A549 (cell line): Measurements from ENCODE around the gene RGS17. TPM values are rescaled to one million over a fixed set of nuclear protein-coding genes. Genes with fewer than 3 reads are reported as not detected.
A peak's percentile ranks its signal among the peaks of the same experiment; 100 is the strongest.

Source experiments
- ATAC-seq, 2 experiments: fragments of 200-7000 bp in 1 of 2; fragments of >200 bp in 1 of 2; cut with Nextera tagmentation in 1 of 2; cut with Tn5 transposase in 1 of 2; 3 replicates each; pipeline versions ENCODE4 v1.8.0 to v1.9.1; 2018 to 2020; ENCODE audit warnings: mild to moderate bottlenecking in 1 of 2, moderate library complexity in 1 of 2
- CTCF ChIA-PET: fragments of 300-600 bp; sonication (Branson Sonifier 250); formaldehyde crosslinking; extraction: SDS; loops from one replicate; lab custom pipeline; 2021; ENCODE audit warnings: antibody characterized with exemption, inconsistent platforms; lab: Yijun Ruan, JAX
- POLR2A ChIA-PET: fragments of 350-600 bp; formaldehyde crosslinking; extraction: SDS; loops from one replicate; lab custom pipeline; 2021; ENCODE audit warnings: antibody characterized with exemption, inconsistent platforms; lab: Yijun Ruan, JAX
- DNase-seq, 2 experiments: peaks; one replicate each; pipeline versions ENCODE4 v3.0.0 to v3.0.0-alpha.2; 2011 to 2016; ENCODE audit warnings: low read depth in 1 of 2, low spot score in 1 of 2
- FAIRE-seq: peaks from 2 replicates; lab custom pipeline; 2011; peaks lifted over from hg19 to GRCh38; lab: Jason Lieb, UNC
- H3K27ac ChIP-seq, 2 experiments: fragments of >200 bp; sonication (Bioruptor Twin); formaldehyde crosslinking; 3 replicates each; pipeline ENCODE4 v1.5.1; 2016 to 2017
- H3K4me1 ChIP-seq: fragments of >200 bp; sonication (Bioruptor Twin); formaldehyde crosslinking; 3 replicates; pipeline ENCODE4 v1.6.1; 2016
- H3K4me2 ChIP-seq: fragments of >200 bp; sonication (Bioruptor Twin); formaldehyde crosslinking; 3 replicates; pipeline ENCODE4 v1.6.1; 2016
- H3K4me3 ChIP-seq: fragments of >200 bp; sonication (Bioruptor Twin); formaldehyde crosslinking; 3 replicates; pipeline ENCODE4 v1.5.1; 2016
- H3K9me3 ChIP-seq: fragments of >200 bp; sonication (Bioruptor Twin); formaldehyde crosslinking; 3 replicates; pipeline ENCODE4 v1.6.1; 2016
- ESRRA ChIP-seq: fragments of 150-350 bp; IDR thresholded peaks from 2 replicates; pipeline ENCODE4 v1.6.1; 2014; ENCODE audit warnings: mild to moderate bottlenecking, low read length, borderline replicate concordance
- FOSL2 ChIP-seq, 2 experiments: fragments of 450-650 bp in 1 of 2; fragments of >200 bp in 1 of 2; sonication (Bioruptor Twin) in 1 of 2; formaldehyde crosslinking; IDR thresholded peaks; 2 replicates each; pipeline versions ENCODE4 v1.5.0 to v1.6.1; 2016 to 2020; ENCODE audit warnings: mild to moderate bottlenecking in 1 of 2, moderate library complexity in 1 of 2
- HDAC2 ChIP-seq: fragments of 200-600 bp; sonication (generic); IDR thresholded peaks from 2 replicates; pipeline ENCODE4 v1.6.1; 2016
- HEYL ChIP-seq: fragments of 250-450 bp; sonication (Bioruptor Pico); IDR thresholded peaks from 2 replicates; pipeline ENCODE4 v1.8.0; 2021; ENCODE audit warnings: mild to moderate bottlenecking, moderate library complexity
- HOXA7 ChIP-seq: fragments of 250-450 bp; sonication (Bioruptor Pico); IDR thresholded peaks from 2 replicates; pipeline ENCODE4 v1.5.0; 2020; ENCODE audit warnings: mild to moderate bottlenecking, moderate library complexity
- HOXB13 ChIP-seq: fragments of 250-450 bp; sonication (Bioruptor Pico); IDR thresholded peaks from 2 replicates; pipeline ENCODE4 v1.5.0; 2020; ENCODE audit warnings: low read depth, mild to moderate bottlenecking, moderate library complexity
- HOXB5 ChIP-seq: fragments of 250-450 bp; sonication (Bioruptor Pico); IDR thresholded peaks from 2 replicates; pipeline ENCODE4 v1.5.0; 2020; ENCODE audit warnings: mild to moderate bottlenecking, moderate library complexity
- JUN ChIP-seq, 2 experiments: fragments of >200 bp; sonication (Bioruptor Twin); formaldehyde crosslinking; IDR thresholded peaks; 2 replicates in 1 of 2; 3 replicates in 1 of 2; pipeline ENCODE4 v1.6.1; 2016 to 2017
- MYC ChIP-seq: IDR thresholded peaks from 2 replicates; pipeline ENCODE4 v1.6.1; 2012; ENCODE audit warnings: mild to moderate bottlenecking, inconsistent platforms, low read length, improper control_type of control experiment, borderline replicate concordance
- PHF8 ChIP-seq: fragments of 200-600 bp; sonication (generic); IDR thresholded peaks from 2 replicates; pipeline ENCODE4 v1.6.1; 2016; ENCODE audit warnings: low read depth, mild to moderate bottlenecking, antibody characterized with exemption, moderate library complexity, borderline replicate concordance
- SMC3 ChIP-seq: fragments of >200 bp; sonication (Bioruptor Twin); formaldehyde crosslinking; IDR thresholded peaks from 3 replicates; pipeline ENCODE4 v1.6.1; 2018; ENCODE audit warnings: inconsistent platforms
- ZSCAN20 ChIP-seq: fragments of 250-450 bp; sonication (Bioruptor Pico); IDR thresholded peaks from 2 replicates; pipeline ENCODE4 v1.8.0; 2022; ENCODE audit warnings: mild to moderate bottlenecking, moderate library complexity
- WGBS: methylation state at CpG from one replicate; pipeline ENCODE4 v1.1.6; 2017; ENCODE audit errors: missing lambda C conversion rate; 5-methylcytosine and 5-hydroxymethylcytosine counted together
- polyA plus RNA-seq, 4 experiments: library from polyadenylated mRNA; depleted of rRNA in 3 of 4; stranded (reverse); fragments of >200 nt; fragmentation: RNase III in 1 of 4; extraction: RNeasy Plus Mini Kit Qiagen cat#74134 plus additional on column Dnase treatment in 1 of 4; gene quantifications; 2 replicates in 3 of 4; 3 replicates in 1 of 4; pipeline ENCODE4 v1.2.3, GENCODE V29; 2011 to 2017
- TF ChIP-seq, protein P1 (sequence below): IDR thresholded peaks from 2 replicates; pipeline ENCODE4 v1.6.1; 2012
- TF ChIP-seq, protein P2 (sequence below): fragments of 200-600 bp; sonication (generic); IDR thresholded peaks from 2 replicates; pipeline ENCODE4 v1.6.1; 2016; ENCODE audit warnings: antibody characterized with exemption, mild to moderate bottlenecking, moderate library complexity
- TF ChIP-seq, protein P3 (sequence below): fragments of >200 bp; sonication (Bioruptor Twin); formaldehyde crosslinking; IDR thresholded peaks from 2 replicates; pipeline ENCODE4 v1.6.1; 2016
- TF ChIP-seq, protein P4 (sequence below): fragments of >200 bp; sonication (Bioruptor Twin); formaldehyde crosslinking; IDR thresholded peaks from 3 replicates; pipeline ENCODE4 v1.6.1; 2016

Gene RGS17
- polyA plus RNA-seq, 2 of the 4 experiments (the other 2 are of a cell fraction) = 3.2 to 9.8 TPM

- WGBS = 0% methylated on average over 2 of the region's 54 CpGs
- CTCF ChIA-PET = no interaction called here
These were observed 506 bp downstream of the RGS17 start for GRCh38 chr6:153130515-153131036.

DNA sequence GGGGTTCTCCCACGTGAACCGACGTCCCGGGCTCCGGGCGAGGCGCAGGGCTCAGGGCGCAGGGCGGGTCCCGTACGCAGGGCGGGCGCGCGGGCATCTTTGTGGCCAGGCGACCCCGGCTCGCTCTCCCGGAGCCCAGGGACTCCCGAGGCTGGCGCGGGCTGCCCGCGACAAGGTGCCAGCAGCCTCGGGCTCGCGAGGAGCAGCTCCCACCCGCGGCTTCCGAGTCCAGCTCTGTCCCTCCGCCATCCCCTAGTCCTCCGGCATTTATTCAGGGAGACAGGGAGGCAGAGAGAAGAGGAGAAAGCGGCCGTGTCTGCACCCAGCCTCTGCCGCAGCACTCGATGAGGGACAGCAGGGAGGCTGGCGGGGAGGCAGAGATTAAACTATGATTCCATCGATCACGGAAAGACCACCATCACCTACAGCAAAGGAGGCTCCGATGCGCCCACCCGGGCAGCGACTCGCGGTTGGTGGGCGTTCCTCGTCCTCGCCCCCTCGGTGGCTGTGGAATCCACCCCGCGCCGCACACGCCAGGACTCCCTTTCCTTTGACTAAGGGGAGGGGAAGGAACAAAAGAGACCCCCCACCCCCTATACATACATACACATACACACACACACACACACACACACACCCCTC lies 1.1 kb downstream of the RGS17 start:
- Histone ChIP-seq H3K27ac (peak overlapping the region; percentile 85 to 98), H3K4me2 (peak overlapping the region; percentile 95), H3K4me1 (peaks cover 24% of the 10 kb centered on the region), H3K9me3 (no peaks in the 10 kb centered on the region)
- CTCF ChIA-PET = no interaction called here
- FAIRE-seq = no peak
- no peak for TF ChIP-seq ZSCAN20 (CRISPR knock-in tag)
- TF ChIP-seq, protein P1, sequence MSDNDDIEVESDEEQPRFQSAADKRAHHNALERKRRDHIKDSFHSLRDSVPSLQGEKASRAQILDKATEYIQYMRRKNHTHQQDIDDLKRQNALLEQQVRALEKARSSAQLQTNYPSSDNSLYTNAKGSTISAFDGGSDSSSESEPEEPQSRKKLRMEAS = 0 out of 2 replicates have a peak, but pooled peaks have one; percentile 11
- TF ChIP-seq, all 56 proteins: peak for 1
- POLR2A ChIA-PET = no interaction called here
- peak; percentile 40 to 69; a peak in 5 of 6 replicates for ATAC-seq
- H3K4me3 ChIP-seq = peak overlapping the region; percentile 94
- no peak for DNase-seq
- WGBS = 2% methylated on average over 18 of the region's 53 CpGs

More at GRCh38 chr6:153130515-153131036, 506 bp downstream of the RGS17 start:
- no peak for TF ChIP-seq JUN (IDR thresholded peaks at IDR 0.05)
- no peak for TF ChIP-seq HEYL (CRISPR knock-in tag)
- no peak for TF ChIP-seq HOXA7 (CRISPR knock-in tag)
- TF ChIP-seq HOXB13 (CRISPR knock-in tag) = no peak
- TF ChIP-seq HDAC2 = no peak
- no peak for TF ChIP-seq ESRRA
- TF ChIP-seq PHF8 = peak; percentile 32; the same call in 1 of the 2 replicates
- no peak for TF ChIP-seq SMC3
- peak overlapping the region; percentile 94 for H3K4me3 ChIP-seq
- FAIRE-seq = no peak
- peak overlapping the region; percentile 95 for H3K4me2 ChIP-seq
- peak overlapping the region; percentile 85 to 98 for H3K27ac ChIP-seq
- POLR2A ChIA-PET = no interaction called here
- ATAC-seq = peak; percentile 60 to 67
- DNase-seq = no peak
- peaks cover 18% of the 10 kb centered on the region for H3K4me1 ChIP-seq
- no peaks in the 10 kb centered on the region for H3K9me3 ChIP-seq

DNA sequence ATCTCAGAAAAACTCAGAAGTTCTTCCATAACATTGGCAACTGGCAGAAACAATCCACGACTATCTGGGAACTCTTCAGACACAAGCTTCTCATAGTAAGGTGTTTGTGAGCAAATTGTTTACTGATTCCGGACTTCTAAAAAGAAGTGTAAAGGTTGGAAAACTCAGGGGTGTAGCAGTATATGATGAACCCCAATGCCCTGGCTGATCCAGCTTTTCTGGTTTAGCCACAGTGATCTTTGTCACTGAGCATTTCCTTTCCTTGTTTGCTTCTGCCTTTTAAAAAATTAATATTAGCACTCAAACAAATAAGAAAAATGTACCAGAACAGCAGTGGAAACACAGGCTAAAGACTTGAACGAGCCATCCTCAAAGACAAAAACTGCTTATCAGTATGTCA lies 4.9 kb downstream of the RGS17 start:
- H3K4me3 ChIP-seq = no peak overlapping the region
- no peak for FAIRE-seq
- TF ChIP-seq FOSL2 (IDR thresholded peaks at IDR 0.05) (no peak), FOSL2 (CRISPR knock-in tag; IDR thresholded peaks at IDR 0.05) (no peak), MYC (no peak), HOXB5 (CRISPR knock-in tag) (no peak)
- TF ChIP-seq, protein P2, sequence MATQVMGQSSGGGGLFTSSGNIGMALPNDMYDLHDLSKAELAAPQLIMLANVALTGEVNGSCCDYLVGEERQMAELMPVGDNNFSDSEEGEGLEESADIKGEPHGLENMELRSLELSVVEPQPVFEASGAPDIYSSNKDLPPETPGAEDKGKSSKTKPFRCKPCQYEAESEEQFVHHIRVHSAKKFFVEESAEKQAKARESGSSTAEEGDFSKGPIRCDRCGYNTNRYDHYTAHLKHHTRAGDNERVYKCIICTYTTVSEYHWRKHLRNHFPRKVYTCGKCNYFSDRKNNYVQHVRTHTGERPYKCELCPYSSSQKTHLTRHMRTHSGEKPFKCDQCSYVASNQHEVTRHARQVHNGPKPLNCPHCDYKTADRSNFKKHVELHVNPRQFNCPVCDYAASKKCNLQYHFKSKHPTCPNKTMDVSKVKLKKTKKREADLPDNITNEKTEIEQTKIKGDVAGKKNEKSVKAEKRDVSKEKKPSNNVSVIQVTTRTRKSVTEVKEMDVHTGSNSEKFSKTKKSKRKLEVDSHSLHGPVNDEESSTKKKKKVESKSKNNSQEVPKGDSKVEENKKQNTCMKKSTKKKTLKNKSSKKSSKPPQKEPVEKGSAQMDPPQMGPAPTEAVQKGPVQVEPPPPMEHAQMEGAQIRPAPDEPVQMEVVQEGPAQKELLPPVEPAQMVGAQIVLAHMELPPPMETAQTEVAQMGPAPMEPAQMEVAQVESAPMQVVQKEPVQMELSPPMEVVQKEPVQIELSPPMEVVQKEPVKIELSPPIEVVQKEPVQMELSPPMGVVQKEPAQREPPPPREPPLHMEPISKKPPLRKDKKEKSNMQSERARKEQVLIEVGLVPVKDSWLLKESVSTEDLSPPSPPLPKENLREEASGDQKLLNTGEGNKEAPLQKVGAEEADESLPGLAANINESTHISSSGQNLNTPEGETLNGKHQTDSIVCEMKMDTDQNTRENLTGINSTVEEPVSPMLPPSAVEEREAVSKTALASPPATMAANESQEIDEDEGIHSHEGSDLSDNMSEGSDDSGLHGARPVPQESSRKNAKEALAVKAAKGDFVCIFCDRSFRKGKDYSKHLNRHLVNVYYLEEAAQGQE = no peak
- TF ChIP-seq, protein P3, sequence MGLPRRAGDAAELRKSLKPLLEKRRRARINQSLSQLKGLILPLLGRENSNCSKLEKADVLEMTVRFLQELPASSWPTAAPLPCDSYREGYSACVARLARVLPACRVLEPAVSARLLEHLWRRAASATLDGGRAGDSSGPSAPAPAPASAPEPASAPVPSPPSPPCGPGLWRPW = no peak
- TF ChIP-seq, protein P4, sequence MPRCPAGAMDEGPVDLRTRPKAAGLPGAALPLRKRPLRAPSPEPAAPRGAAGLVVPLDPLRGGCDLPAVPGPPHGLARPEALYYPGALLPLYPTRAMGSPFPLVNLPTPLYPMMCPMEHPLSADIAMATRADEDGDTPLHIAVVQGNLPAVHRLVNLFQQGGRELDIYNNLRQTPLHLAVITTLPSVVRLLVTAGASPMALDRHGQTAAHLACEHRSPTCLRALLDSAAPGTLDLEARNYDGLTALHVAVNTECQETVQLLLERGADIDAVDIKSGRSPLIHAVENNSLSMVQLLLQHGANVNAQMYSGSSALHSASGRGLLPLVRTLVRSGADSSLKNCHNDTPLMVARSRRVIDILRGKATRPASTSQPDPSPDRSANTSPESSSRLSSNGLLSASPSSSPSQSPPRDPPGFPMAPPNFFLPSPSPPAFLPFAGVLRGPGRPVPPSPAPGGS = no peak
- H3K4me1 ChIP-seq = peaks cover 33% of the 10 kb centered on the region
- no peak overlapping the region for H3K27ac ChIP-seq
- no peak overlapping the region for H3K4me2 ChIP-seq
- DNase-seq = no peak
- POLR2A ChIA-PET = no interaction called here
- no peak for ATAC-seq
- 67% methylated on average over 3 of the region's 3 CpGs for WGBS
- CTCF ChIA-PET = no interaction called here
- H3K9me3 ChIP-seq = no peaks in the 10 kb centered on the region
